ENCODE results near the gene PNPLA5. TPM values are rescaled to one million over a fixed set of nuclear protein-coding genes. Genes with fewer than 3 reads are reported as not detected.

Gene PNPLA5
- total and polyA plus RNA-seq, 2 of the 13 experiments (the other 11 are each of a cell fraction or from before 2014, with no cell fraction given): not detected

DNA sequence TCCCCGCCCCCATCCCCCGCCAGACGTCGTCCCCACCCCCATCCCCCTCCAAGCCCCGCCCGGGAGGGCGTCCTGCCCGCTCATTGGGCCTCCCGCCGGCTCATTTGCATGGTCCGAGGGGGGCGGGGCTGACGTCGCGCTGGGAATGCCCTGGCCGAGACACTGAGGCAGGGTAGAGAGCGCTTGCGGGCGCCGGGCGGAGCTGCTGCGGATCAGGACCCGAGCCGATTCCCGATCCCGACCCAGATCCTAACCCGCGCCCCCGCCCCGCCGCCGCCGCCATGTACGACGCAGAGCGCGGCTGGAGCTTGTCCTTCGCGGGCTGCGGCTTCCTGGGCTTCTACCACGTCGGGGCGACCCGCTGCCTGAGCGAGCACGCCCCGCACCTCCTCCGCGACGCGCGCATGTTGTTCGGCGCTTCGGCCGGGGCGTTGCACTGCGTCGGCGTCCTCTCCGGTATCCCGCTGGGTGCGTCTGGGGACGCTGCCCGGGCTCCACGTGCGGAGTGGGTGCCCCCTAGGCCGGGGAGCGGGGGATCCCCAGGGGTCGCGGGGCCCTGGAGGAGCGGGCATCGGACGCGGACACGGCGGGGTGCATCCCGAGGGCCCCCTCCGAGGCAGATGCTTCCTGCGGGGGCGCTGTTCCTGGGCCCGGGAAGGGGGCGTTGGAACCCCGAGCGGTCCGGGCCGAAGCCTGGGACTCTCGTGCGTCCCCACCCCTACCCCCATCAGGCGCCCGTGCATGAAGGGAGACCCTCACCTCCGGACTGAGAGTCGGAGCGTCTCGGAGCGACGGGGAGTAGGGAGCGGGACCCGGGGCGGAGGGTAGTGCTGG is 32.0 kb upstream of the PNPLA5 start, which contains the start of gene PNPLA3 (continued):
- TF ChIP-seq TERF1 (CRISPR knock-in tag; IDR thresholded peaks at IDR 0.05) (peak; percentile 86; the same call in 1 of the 2 replicates), ZNF883 (CRISPR knock-in tag; IDR thresholded peaks at IDR 0.05; ENCODE audit: not compliant biosample characterization) (peak; percentile 89), ASH2L (IDR thresholded peaks at IDR 0.05; ENCODE audit: insufficient read length, low read depth, low read length) (peak; percentile 56), ATF5 (CRISPR knock-in tag; IDR thresholded peaks at IDR 0.05; ENCODE audit: low read depth) (peak; percentile 54; the same call in 1 of the 2 replicates), HNRNPK (IDR thresholded peaks at IDR 0.05; ENCODE audit: low read depth, low read length, poor library complexity, severe bottlenecking) (peak; percentile 41), GLI4 (CRISPR knock-in tag; IDR thresholded peaks at IDR 0.05; ENCODE audit: borderline replicate concordance) (peak; percentile 80; the same call in 1 of the 2 replicates), JUND (CRISPR knock-in tag; IDR thresholded peaks at IDR 0.05) (peak; percentile 30; the same call in 1 of the 2 replicates), ZNF354B (CRISPR knock-in tag; IDR thresholded peaks at IDR 0.05) (peak; percentile 90; the same call in 1 of the 2 replicates), HOXA3 (CRISPR knock-in tag; IDR thresholded peaks at IDR 0.05) (peak; percentile 59), BORCS8-MEF2B (CRISPR knock-in tag; IDR thresholded peaks at IDR 0.05) (peak; percentile 70; the same call in 1 of the 2 replicates), ZBED4 (CRISPR knock-in tag; IDR thresholded peaks at IDR 0.05; ENCODE audit: borderline replicate concordance) (peak; percentile 76; the same call in 1 of the 2 replicates), ZMYM2 (CRISPR knock-in tag; IDR thresholded peaks at IDR 0.05) (no peak), CHD4 (IDR thresholded peaks at IDR 0.05; ENCODE audit: borderline replicate concordance, low read length) (no peak), TMF1 (CRISPR knock-in tag; IDR thresholded peaks at IDR 0.05; ENCODE audit: low read depth) (peak; percentile 90; the same call in 1 of the 2 replicates), ZNF550 (CRISPR knock-in tag; IDR thresholded peaks at IDR 0.05; ENCODE audit: borderline replicate concordance) (0 out of 2 replicates have a peak, but pooled peaks have one; percentile 36), SP5 (CRISPR knock-in tag; IDR thresholded peaks at IDR 0.05; ENCODE audit: borderline replicate concordance, low read depth) (peak; percentile 26; the same call in 1 of the 2 replicates)
- TF ChIP-seq, protein P1, sequence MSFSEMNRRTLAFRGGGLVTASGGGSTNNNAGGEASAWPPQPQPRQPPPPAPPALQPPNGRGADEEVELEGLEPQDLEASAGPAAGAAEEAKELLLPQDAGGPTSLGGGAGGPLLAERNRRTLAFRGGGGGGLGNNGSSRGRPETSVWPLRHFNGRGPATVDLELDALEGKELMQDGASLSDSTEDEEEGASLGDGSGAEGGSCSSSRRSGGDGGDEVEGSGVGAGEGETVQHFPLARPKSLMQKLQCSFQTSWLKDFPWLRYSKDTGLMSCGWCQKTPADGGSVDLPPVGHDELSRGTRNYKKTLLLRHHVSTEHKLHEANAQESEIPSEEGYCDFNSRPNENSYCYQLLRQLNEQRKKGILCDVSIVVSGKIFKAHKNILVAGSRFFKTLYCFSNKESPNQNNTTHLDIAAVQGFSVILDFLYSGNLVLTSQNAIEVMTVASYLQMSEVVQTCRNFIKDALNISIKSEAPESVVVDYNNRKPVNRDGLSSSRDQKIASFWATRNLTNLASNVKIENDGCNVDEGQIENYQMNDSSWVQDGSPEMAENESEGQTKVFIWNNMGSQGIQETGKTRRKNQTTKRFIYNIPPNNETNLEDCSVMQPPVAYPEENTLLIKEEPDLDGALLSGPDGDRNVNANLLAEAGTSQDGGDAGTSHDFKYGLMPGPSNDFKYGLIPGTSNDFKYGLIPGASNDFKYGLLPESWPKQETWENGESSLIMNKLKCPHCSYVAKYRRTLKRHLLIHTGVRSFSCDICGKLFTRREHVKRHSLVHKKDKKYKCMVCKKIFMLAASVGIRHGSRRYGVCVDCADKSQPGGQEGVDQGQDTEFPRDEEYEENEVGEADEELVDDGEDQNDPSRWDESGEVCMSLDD (CRISPR knock-in tag; IDR thresholded peaks at IDR 0.05; ENCODE audit: borderline replicate concordance): peak; percentile 87; the same call in 1 of the 2 replicates
- TF ChIP-seq, protein P2, sequence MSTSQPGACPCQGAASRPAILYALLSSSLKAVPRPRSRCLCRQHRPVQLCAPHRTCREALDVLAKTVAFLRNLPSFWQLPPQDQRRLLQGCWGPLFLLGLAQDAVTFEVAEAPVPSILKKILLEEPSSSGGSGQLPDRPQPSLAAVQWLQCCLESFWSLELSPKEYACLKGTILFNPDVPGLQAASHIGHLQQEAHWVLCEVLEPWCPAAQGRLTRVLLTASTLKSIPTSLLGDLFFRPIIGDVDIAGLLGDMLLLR (CRISPR knock-in tag; IDR thresholded peaks at IDR 0.05): peak; percentile 88; the same call in 1 of the 2 replicates

Measured in HepG2 (cell line).